GM21576 (cell line): ENCODE results near the gene NABP1.
"Not testable (repeated sequence)": the region's sequence is repeated elsewhere in the genome, so short reads cannot be mapped to it uniquely, and the experiment has no call there.

Experiments
- ATAC-seq: cut with Tn5 transposase; IDR thresholded peaks from one replicate; pipeline ENCODE4 v1.9.1; 2021; ENCODE audit warnings: mild to moderate bottlenecking, moderate library complexity; ENCODE audit not compliant: unreplicated experiment

Gene NABP1, protein sequence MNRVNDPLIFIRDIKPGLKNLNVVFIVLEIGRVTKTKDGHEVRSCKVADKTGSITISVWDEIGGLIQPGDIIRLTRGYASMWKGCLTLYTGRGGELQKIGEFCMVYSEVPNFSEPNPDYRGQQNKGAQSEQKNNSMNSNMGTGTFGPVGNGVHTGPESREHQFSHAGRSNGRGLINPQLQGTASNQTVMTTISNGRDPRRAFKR

DNA sequence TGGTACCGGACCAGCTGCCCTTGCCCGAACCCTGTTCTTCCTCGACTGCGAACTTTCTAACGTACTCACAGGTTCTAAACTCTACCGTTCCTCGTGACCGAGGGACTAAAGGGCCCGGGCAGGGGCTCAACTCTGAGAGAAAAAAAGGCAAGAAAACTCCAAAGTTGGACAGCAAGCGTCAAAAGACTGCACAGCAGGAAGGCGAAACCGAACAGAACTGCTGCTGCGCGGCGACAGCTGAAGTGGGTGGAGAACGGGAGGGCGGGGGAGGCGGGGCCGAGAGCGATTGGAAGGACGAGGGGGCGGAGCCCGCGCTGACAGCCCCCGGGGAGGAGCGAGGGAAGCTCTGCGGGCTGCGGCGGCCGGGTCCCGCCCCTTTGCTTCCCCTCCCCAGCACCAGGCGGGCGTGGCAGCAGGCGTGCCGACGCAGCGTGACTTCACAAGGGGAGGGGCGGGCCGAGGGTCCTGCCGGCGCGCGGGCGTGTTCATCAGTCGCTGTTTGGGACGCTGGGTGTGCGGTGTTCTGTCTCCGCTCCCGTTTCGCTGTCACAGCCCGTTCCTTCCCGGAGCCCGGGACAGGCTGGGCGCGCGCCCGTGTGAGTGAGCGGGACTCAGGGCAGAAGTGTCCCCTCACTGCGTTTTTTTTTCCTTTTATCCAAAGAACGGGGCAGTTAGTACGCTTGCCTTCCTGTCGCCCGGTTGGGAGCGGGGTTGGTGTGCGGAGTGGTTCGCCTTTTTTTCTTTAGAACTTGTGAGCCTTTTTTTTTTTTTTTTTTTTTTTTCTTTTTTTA, at the start of gene NABP1:
NABP1 (plus strand) TSS at position 491 of the 791 bp plus-strand sequence. CDS start 479 bp downstream, outside the sequence.
- peak; percentile 60 for ATAC-seq

DNA sequence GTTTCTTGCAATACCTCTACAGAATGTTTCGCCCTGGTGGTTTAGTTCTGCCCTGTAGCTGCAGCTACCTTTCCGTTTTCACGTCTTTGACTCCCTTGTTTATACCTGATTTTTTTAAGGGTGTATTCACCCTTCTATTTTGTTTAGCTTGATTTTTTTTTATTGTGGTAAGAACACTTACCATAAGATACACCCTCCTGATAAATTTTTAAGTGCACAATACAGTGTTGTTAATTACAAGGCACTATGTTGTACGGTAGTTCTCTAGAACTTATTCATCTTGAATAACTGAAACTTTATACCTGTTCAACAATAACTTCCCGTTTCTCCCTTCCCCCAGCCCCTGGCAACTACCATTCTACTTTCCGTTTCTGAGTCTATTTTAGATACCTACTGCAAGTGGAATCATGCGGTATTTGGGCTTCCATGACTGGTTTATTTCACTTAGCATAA, 48.9 kb upstream of the NABP1 start:
- no peak for ATAC-seq

DNA sequence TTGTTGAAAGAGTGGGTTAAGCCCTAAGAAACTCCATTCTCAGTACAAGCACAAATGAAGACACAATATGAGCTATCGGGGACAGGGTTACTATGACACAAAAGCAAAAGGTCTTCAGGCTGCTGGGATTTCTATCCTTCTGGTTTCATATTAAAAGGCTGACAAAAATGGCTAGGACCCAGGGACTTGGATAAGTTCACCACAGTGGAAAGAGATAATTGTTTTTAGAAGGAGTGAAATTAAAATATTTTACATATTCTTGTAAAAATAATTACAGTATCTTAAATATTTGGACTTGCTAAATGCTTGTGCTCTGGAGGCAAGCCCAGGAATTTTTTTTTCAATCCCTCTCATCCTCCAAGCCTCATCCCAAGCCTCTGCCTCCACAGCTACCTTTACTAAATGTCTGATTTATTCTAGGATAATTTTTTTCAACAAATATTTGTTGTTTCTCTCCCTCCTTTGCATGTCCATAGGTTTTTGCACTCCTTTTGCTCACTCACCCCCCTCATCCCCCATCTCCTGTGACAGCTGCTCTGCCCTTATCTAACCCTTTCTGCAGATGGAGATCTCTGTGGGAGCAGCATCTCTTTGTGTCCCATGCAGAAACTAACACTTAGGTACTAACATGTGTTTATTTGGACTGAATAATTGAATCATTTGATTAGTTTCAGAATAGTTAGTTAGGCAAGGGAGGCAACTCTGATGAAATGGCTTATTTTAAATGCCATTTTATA, 47.8 kb upstream of the NABP1 start:
- no peak for ATAC-seq

DNA sequence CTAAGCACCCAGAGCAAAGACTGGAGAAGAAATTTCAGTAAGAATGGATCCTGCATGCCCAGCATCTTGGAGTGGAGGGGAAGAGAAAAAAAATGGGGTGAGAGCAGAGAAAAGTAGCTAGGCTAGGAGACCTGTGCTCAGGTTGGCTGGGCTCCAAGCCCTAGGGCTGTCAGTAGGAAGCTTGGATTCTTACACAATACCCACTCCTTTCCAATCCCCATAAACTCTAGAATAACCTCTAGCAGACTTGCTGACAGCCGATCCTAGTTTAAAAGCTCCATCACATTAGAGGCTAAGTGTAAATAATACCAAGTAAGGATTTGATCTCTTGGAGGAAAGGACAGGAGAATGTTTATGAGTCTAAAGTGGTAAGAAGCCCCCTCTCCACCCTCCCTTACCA, 46.2 kb upstream of the NABP1 start:
- ATAC-seq: no peak

- ATAC-seq: no peak
These were observed 45.5 kb upstream of the NABP1 start for GRCh38 chr2:191632426-191632825.

GRCh38 chr2:191634791-191635190, 43.1 kb upstream of the NABP1 start:
- ATAC-seq: no peak

DNA sequence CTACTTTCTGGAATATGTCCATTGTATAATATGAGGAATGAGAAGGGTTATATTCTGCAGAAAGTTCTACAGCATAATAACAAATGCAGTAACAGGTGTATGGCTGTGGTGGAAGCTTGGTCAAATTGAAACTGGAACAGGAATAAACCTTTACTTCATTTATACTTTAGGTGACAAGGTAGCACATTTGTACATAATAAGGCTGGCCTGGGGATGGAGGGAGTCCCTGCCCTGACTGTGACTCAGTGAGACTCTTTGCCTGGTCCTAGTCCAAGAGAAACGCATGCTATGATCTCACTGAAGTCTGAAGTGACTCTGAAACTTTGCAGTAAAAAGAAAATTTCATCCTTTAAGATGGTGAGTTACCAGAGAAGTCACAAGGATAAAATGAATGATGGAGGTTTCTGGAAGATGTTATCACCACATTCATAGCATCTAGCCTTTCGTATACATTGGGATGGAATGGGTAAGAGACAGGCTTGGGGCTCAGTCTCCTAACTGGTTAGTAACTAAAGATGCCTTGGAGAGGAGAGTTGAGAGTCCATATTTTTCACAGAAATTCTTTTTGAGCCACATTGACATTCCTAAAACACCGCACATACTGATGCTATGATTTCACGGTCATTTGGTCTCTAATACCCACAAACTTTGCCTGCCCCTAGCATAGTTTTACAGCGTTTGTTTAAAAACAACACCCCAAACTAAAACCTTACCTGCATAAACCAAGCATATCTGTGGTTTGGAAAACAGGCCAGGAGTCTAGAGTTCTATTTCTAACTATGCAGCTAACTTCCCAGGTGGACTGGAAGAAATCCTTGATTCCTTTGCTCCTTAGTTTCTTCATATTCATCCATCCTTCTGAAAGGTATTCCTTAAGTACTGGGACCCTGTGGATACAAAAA, 42.4 kb upstream of the NABP1 start:
- peak; percentile 78 for ATAC-seq

- no peak for ATAC-seq
These were observed 41.7 kb upstream of the NABP1 start for GRCh38 chr2:191636235-191636543.

DNA sequence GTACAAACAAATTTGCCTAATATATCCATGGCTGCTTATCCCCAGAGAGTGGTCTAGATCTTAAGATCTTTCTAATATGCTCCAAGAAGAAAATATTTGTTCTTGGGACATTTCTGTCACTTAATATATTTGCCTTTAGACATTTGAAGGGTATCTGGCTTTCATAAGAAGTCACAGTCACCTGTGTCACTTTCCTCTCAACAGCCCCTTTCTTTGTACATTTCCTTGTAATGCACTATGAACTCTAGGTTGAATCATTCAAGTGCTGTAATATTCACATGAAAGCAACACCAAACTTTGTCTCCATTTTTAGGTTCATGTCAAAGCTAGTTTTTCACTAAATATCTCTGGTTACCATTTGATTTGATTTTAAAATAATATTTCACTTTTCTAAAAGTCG, 41.4 kb upstream of the NABP1 start:
- no peak for ATAC-seq

DNA sequence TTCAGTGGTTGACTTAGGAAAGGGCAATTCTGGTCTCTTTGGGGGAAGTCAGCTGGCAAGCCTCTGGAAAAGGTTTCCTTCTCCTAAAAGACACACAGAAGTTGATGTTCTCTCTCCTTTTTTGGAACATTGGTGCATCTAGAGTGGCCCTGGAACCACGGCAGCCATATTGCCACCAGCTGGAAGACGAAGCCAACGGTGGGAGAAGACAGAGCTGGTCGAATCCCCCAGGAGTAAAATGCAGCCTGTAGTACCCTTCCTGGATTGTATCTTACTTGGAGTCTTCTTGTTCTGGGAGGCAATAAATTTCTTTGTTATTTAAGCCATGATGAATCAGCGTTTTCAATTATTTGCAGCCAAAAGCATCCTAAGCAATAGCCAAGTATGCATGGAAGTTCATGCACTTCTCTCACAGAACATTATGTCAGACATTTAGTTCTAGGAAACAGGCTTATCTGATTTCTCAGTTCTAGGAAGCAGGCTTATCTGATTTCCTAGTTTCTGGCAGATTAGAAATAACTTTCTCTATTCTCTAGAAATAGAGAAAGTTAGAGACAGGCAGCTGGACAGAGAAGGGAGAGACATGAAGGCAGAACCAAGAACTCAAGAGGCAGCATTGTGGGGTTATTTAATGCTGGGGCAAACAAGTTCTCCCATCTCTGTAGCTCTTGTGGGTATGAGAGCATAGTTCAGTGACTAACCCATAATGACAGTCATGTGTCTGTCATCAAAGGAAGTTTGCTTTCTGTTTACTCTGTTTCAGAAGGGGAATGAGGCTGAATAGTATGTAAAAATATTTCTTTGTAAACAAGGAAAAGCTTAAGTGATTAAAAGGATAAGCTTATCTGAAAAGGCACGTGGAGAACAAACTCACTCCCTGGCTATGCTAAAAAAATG, 40.5 kb upstream of the NABP1 start:
- peak; percentile 79 for ATAC-seq

- ATAC-seq: peak; percentile 15
These were observed 39.7 kb upstream of the NABP1 start for GRCh38 chr2:191638079-191638801.

DNA sequence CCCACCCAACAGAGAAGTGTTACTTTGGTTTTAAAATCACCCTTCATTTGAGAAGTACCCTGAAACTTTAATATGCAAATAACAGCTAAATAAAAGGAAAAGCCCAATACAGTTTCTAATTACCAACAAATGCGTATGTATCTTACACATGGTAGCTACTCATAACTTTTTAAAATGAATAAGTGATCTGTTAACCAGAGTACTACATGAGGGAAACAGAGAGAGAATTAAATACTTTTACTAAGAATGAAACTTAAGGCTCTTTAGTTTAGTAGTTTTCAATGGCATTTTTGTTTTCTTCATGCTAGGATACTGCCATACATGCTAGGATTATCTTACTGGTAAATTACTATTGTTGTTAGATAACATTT, 39.1 kb upstream of the NABP1 start:
- no peak for ATAC-seq

GRCh38 chr2:191641609-191642008, 36.3 kb upstream of the NABP1 start:
- no peak for ATAC-seq

- ATAC-seq: no peak
These were observed 35.4 kb upstream of the NABP1 start for GRCh38 chr2:191642541-191642940.

DNA sequence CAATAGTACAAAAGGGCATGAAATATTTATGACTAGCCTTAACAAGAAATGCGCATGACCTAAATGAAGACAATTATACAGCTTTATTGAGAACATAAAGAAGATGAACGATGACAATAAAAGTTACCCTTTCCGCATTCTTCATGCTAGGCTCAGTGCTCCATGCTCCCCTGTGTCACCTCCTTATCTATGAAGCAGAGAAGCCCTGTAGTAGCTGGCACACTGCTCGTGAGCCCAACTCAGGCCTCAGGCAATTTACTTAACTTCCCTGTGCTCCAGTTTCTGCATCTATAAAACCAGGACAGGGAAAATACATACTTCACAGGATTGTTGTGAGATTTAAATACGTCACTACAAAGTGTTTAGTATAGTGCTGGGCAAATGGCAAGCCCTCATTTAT, 34.5 kb upstream of the NABP1 start:
- no peak for ATAC-seq

- not testable (repeated sequence) for ATAC-seq
These were observed 33.3 kb upstream of the NABP1 start for GRCh38 chr2:191644613-191645012.

GRCh38 chr2:191645032-191645431, 32.9 kb upstream of the NABP1 start:
- ATAC-seq: no peak

DNA sequence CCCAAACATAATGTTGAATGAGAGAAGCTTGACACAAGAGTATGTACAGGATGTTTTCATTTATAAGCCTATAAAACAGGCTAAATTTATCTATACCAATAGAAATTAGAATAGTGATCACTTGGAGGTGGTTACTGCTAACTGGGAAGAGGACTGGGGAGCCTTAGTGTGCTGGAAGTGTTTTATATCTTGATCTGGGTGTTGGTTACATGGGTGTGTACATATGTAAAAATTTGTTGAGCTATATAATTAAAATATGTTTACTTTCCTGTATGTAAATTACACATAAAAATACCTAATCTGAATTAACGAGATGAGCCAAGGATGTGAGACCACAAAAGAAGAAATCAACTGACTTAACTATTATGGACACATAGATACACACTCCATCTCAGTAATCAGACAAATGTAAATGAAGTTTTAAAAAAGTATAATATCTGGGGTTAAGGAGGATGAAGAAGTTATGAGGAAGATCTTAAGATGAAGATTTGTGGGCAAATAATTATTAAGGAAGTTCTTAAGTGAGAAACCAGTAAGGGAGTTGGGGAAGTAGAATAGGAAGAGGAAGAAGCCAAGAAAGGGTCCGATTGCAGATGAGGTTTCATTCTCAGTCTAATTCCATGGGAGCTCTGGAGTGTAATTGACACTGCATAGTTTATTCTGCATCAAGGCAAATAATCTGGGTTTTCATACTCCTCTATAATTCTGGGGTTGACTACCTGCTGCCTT, 32.3 kb upstream of the NABP1 start:
- ATAC-seq: no peak
